ENCODE data around the gene ARHGEF40.

ARHGEF40 gene

DNA sequence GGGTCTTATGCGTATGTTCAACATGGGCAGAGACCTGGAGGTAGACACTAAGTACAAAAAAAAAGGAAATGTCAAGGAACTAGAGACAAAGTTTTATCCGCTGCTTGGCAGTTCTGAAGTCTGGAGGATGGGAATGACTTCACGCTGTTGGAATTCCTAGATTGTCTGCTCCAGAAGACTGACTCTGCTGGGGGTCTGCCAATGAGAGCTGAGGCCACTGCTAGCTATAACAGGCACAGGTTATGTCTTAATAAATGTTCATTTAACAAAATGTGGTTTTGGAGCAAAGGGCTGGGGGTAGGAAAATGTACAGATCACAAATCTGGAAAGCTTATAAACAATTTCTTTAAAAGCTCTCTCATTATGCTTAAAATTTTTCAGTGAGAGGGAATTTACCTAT lies 6.6 kb upstream of the ARHGEF40 start:
- Histone ChIP-seq H3K9ac (ENCODE audit: low read depth, low read length, poor library complexity) (no peak overlapping the region), H2AK5ac (ENCODE audit: low read depth, low read length) (no peak overlapping the region), H2AFZ (ENCODE audit: low read length) (no peak overlapping the region), H3K18ac (ENCODE audit: low read length) (no peak overlapping the region), H3K9me3 (replicated peaks in 1 of 2; ENCODE audit: control insufficient read depth in 2 of 2, insufficient read depth in 1 of 2, low read depth in 1 of 2, low read length in 2 of 2) (no peaks in the 10 kb centered on the region), H3K27ac (replicated peaks; ENCODE audit: low read length) (no peak overlapping the region), H2BK15ac (ENCODE audit: low read length) (no peak overlapping the region), H3K4me2 (ENCODE audit: insufficient read depth, low read length, poor library complexity, severe bottlenecking) (no peak overlapping the region), H2BK120ac (ENCODE audit: low read depth, low read length) (no peak overlapping the region), H4K91ac (ENCODE audit: low read depth, low read length, poor library complexity) (no peak overlapping the region), H3K4ac (ENCODE audit: low read length) (no peak overlapping the region), H4K8ac (ENCODE audit: low read depth, low read length) (no peak overlapping the region), H3K4me1 (ENCODE audit: control insufficient read depth in 2 of 2, insufficient read depth in 1 of 2, low read depth in 1 of 2, low read length in 2 of 2) (peaks cover 4 to 12% of the 10 kb centered on the region in 2 donors), H3K79me1 (ENCODE audit: low read depth, low read length) (no peaks in the 10 kb centered on the region), H2BK12ac (ENCODE audit: low read length) (no peak overlapping the region), H3K4me3 (ENCODE audit: low read length in 2 of 2) (no peak overlapping the region), H3K23ac (ENCODE audit: low read depth, low read length, poor library complexity) (no peak overlapping the region), H3K27me3 (ENCODE audit: control insufficient read depth in 3 of 3, insufficient read depth in 3 of 3, low read depth in 1 of 3, low read length in 3 of 3) (no peaks in the 10 kb centered on the region), H2BK5ac (ENCODE audit: low read length) (no peak overlapping the region), H3K36me3 (replicated peaks in 1 of 2; ENCODE audit: control insufficient read depth in 2 of 2, insufficient read depth in 2 of 2, low read length in 2 of 2) (no peaks in the 10 kb centered on the region), H3K14ac (ENCODE audit: low read length) (no peak overlapping the region)
- DNase-seq (ENCODE audit: low spot score): no peak
- no CpG with 5 or more reads among the region's 3 CpGs for WGBS, 2 donors (ENCODE audit: extremely low coverage in 2 of 2, insufficient read length in 2 of 2, insufficient replicate concordance in 1 of 2)

DNA sequence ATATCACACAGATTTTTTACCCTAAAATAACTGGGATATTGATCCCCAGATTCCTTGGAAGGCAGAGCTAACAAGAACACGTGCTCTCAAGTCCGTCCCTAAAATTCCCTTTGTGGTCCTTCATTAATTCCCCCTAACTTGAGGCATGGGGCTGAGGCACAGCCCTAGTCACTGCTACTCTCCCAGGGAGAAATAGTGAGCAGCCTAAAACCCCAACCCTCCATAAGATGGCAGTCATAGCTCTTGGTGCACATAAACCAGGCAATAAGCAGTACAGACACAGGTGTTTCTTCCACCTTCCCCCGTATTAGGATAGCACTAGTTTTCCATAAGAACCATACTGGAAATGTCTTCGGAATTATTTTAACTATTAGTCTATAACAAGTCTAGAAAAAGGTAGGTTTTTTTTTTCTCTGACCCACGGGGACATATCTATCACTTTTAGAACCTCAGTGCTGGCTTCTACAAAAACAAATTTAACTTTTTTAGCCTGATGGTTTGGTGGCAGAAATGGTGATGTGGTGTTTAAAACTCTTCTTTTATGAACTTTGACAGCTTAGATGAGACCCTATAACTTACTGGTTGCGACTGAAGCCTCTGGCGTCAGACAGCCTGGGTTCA lies 3.1 kb upstream of the ARHGEF40 start:
- Histone ChIP-seq H4K8ac (ENCODE audit: low read depth, low read length) (no peak overlapping the region), H3K4me2 (ENCODE audit: insufficient read depth, low read length, poor library complexity, severe bottlenecking) (no peak overlapping the region), H3K4ac (ENCODE audit: low read length) (no peak overlapping the region), H2AK5ac (ENCODE audit: low read depth, low read length) (no peak overlapping the region), H3K36me3 (replicated peaks in 1 of 2; ENCODE audit: control insufficient read depth in 2 of 2, insufficient read depth in 2 of 2, low read length in 2 of 2) (no peaks in the 10 kb centered on the region), H2BK5ac (ENCODE audit: low read length) (no peak overlapping the region), H3K27me3 (ENCODE audit: control insufficient read depth in 3 of 3, insufficient read depth in 3 of 3, low read depth in 1 of 3, low read length in 3 of 3) (no peaks in the 10 kb centered on the region), H2BK15ac (ENCODE audit: low read length) (no peak overlapping the region), H4K91ac (ENCODE audit: low read depth, low read length, poor library complexity) (no peak overlapping the region), H2BK12ac (ENCODE audit: low read length) (no peak overlapping the region), H2BK120ac (ENCODE audit: low read depth, low read length) (no peak overlapping the region), H3K9me3 (replicated peaks in 1 of 2; ENCODE audit: control insufficient read depth in 2 of 2, insufficient read depth in 1 of 2, low read depth in 1 of 2, low read length in 2 of 2) (no peaks in the 10 kb centered on the region), H3K4me1 (ENCODE audit: control insufficient read depth in 2 of 2, insufficient read depth in 1 of 2, low read depth in 1 of 2, low read length in 2 of 2) (peaks cover 4 to 19% of the 10 kb centered on the region in 2 donors), H3K14ac (ENCODE audit: low read length) (no peak overlapping the region), H3K9ac (ENCODE audit: low read depth, low read length, poor library complexity) (no peak overlapping the region), H3K18ac (ENCODE audit: low read length) (no peak overlapping the region), H3K79me1 (ENCODE audit: low read depth, low read length) (peaks cover 1% of the 10 kb centered on the region), H3K4me3 (ENCODE audit: low read length in 2 of 2) (no peak overlapping the region), H3K23ac (ENCODE audit: low read depth, low read length, poor library complexity) (no peak overlapping the region), H3K27ac (replicated peaks; ENCODE audit: low read length) (no peak overlapping the region), H2AFZ (ENCODE audit: low read length) (no peak overlapping the region)
- no peak for DNase-seq (ENCODE audit: low spot score)
- no CpG with 5 or more reads among the region's 7 CpGs for WGBS, 2 donors (ENCODE audit: extremely low coverage in 2 of 2, insufficient read length in 2 of 2, insufficient replicate concordance in 1 of 2)

DNA sequence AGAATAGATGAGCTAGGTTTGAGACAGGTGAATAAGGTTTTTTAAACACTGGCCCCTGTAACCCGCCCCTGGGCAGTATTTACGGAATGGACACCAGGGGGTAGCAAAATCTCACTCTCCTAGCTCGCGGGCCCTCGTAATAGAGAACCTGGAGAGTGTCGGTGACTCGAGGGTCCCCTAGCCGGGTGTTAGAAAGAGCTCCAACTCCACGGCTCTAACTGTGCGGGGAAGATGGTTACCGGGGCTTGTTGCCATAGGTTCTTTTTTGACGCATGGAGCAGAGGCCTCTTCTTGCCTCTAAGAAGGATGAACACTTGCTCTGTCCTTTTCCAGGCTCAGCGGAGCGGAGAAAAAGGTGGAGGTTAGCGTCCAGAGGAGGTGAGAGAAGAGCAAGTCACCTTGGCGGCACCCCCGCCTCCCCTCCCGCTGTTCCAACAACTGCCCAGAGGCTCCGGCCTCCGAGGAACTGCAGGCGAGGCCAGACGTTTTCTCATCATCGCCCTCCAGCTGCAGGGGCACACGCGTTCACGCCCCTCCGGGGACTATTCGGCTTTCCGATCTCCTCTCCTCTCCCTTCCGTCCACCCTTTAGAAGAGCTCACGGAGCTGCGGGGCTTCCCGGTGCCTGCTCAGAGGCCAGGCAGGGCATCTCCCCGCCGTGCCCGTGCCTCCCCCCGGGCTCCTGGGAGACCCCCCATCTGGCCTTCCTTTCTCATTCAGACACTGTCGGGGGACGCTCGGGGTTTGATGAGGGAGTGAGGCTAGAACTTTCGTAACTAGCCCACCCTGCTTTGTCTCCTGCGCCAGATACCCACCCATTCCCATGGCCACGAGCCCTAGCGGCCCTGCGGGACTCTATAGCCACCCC lies 1.4 kb upstream of the ARHGEF40 start:
- H3K79me1 ChIP-seq (ENCODE audit: low read depth, low read length): peaks cover 4% of the 10 kb centered on the region
- H3K9ac ChIP-seq (ENCODE audit: low read depth, low read length, poor library complexity): peak overlapping the region; percentile 96
- peak overlapping the region; percentile 5 for H3K14ac ChIP-seq (ENCODE audit: low read length)
- H2BK5ac ChIP-seq (ENCODE audit: low read length): peak overlapping the region; percentile 99
- peak overlapping the region; percentile 99 for H3K18ac ChIP-seq (ENCODE audit: low read length)
- peak overlapping the region; percentile 84 for H3K4me2 ChIP-seq (ENCODE audit: insufficient read depth, low read length, poor library complexity, severe bottlenecking)
- H3K4ac ChIP-seq (ENCODE audit: low read length): peak overlapping the region; percentile 96
- no CpG with 5 or more reads among the region's 45 CpGs for whole genome bisulfite sequencing, 2 donors (ENCODE audit: extremely low coverage in 2 of 2, insufficient read length in 2 of 2, insufficient replicate concordance in 1 of 2)
- H3K9me3 ChIP-seq (replicated peaks in 1 of 2; ENCODE audit: control insufficient read depth in 2 of 2, insufficient read depth in 1 of 2, low read depth in 1 of 2, low read length in 2 of 2): no peaks in the 10 kb centered on the region
- H2BK120ac ChIP-seq (ENCODE audit: low read depth, low read length): peak overlapping the region; percentile 48
- peak overlapping the region; percentile 67 for H2BK12ac ChIP-seq (ENCODE audit: low read length)
- H2AFZ ChIP-seq (ENCODE audit: low read length): peak overlapping the region; percentile 81
- H3K4me3 ChIP-seq (ENCODE audit: low read length in 2 of 2): peak overlapping the region; percentile 59 to 90
- peak; percentile 61 for DNase-seq (ENCODE audit: low spot score)
- no peaks in the 10 kb centered on the region for H3K27me3 ChIP-seq (ENCODE audit: control insufficient read depth in 3 of 3, insufficient read depth in 3 of 3, low read depth in 1 of 3, low read length in 3 of 3)
- H3K23ac ChIP-seq (ENCODE audit: low read depth, low read length, poor library complexity): peak overlapping the region; percentile 15
- H4K91ac ChIP-seq (ENCODE audit: low read depth, low read length, poor library complexity): peak overlapping the region; percentile 76
- peak overlapping the region; percentile 87 for H2AK5ac ChIP-seq (ENCODE audit: low read depth, low read length)
- peaks cover 9 to 15% of the 10 kb centered on the region in 2 donors for H3K4me1 ChIP-seq (ENCODE audit: control insufficient read depth in 2 of 2, insufficient read depth in 1 of 2, low read depth in 1 of 2, low read length in 2 of 2)
- H3K27ac ChIP-seq (replicated peaks; ENCODE audit: low read length): peak overlapping the region; percentile 94
- H4K8ac ChIP-seq (ENCODE audit: low read depth, low read length): no peak overlapping the region
- peak overlapping the region; percentile 96 for H2BK15ac ChIP-seq (ENCODE audit: low read length)
- peaks cover 6 to 16% of the 10 kb centered on the region in 2 donors for H3K36me3 ChIP-seq (replicated peaks in 1 of 2; ENCODE audit: control insufficient read depth in 2 of 2, insufficient read depth in 2 of 2, low read length in 2 of 2)

Data from neuronal stem cell (in vitro differentiated cells).